Measurements from ENCODE around the gene ACO2. TPM values are rescaled to one million over a fixed set of nuclear protein-coding genes. Genes with fewer than 3 reads are reported as not detected.

The ACO2 gene
- total RNA-seq, 4 donors from 2014 or later: 115 to 227 (median 132) TPM

DNA sequence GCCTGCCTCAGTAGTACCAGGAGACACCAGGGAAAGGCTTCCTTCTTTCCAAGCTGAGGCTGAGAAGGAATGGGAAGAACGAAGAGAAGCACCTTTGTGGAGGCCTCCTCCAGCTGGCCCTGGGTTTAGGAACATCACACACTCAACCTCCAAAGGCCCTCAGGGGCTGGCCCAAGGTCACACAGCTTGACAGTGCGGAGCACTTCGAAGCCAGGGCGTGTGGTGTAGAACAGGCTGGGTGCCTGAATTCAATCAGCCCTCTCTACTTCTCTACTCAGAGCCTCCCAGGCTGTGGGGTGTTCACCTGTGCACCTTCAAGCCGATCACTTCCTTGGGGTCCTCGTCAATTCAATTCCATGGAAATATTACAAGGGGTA lies 91.2 kb downstream of the ACO2 start:
- Histone ChIP-seq H3K4me3 (peak overlapping the region in 1 of 2 donors; percentile 46), H3K27ac (peak overlapping the region in 3 of 4 donors; percentile 68 to 82 (median 74)), H3K36me3 (no peaks in the 10 kb centered on the region), H3K27me3 (no peaks in the 10 kb centered on the region), H3K4me1 (peaks cover 0 to 77% (median 15%) of the 10 kb centered on the region in 3 donors), H3K9me3 (no peaks in the 10 kb centered on the region)
- no peak for ATAC-seq
- TF ChIP-seq POLR2AphosphoS5 (IDR thresholded peaks at IDR 0.05): no peak
- TF ChIP-seq EP300 (IDR thresholded peaks at IDR 0.05): no peak
- no peak for TF ChIP-seq POLR2A (IDR thresholded peaks at IDR 0.05)
- TF ChIP-seq, protein P1, sequence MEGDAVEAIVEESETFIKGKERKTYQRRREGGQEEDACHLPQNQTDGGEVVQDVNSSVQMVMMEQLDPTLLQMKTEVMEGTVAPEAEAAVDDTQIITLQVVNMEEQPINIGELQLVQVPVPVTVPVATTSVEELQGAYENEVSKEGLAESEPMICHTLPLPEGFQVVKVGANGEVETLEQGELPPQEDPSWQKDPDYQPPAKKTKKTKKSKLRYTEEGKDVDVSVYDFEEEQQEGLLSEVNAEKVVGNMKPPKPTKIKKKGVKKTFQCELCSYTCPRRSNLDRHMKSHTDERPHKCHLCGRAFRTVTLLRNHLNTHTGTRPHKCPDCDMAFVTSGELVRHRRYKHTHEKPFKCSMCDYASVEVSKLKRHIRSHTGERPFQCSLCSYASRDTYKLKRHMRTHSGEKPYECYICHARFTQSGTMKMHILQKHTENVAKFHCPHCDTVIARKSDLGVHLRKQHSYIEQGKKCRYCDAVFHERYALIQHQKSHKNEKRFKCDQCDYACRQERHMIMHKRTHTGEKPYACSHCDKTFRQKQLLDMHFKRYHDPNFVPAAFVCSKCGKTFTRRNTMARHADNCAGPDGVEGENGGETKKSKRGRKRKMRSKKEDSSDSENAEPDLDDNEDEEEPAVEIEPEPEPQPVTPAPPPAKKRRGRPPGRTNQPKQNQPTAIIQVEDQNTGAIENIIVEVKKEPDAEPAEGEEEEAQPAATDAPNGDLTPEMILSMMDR (IDR thresholded peaks at IDR 0.05): no peak
- 33 to 50% methylated on average over 1 to 2 of the region's 6 CpGs for WGBS, 2 donors (ENCODE audit: low coverage in 1 of 2)

DNA sequence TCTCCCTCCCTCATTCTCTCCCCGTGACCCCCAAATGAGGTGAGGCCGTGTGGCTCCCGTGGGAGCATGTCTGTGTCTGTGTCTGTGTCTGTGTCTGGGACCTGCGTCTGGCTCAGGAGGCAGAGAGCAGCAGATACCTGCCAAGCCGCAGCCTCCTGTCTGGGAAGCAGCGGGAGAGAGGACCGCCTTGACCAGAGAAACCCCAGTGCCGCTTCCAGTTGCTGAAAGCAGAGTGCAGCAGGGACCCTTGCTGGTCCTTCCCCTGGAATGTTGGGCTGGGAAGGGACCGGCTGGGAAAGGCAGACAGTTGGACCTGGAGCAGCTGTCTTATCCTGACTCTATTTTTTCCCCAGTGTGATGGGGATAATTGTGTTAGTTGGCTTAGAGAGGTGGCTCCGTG lies 92.4 kb downstream of the ACO2 start:
- peaks cover 0 to 88% (median 18%) of the 10 kb centered on the region in 3 donors for H3K4me1 ChIP-seq
- H3K9me3 ChIP-seq: no peaks in the 10 kb centered on the region
- 29 to 33% methylated on average over 1 to 4 of the region's 10 CpGs for WGBS, 2 donors (ENCODE audit: low coverage in 1 of 2)
- H3K27me3 ChIP-seq: no peaks in the 10 kb centered on the region
- H3K36me3 ChIP-seq: no peaks in the 10 kb centered on the region
- no peak for TF ChIP-seq EP300 (IDR thresholded peaks at IDR 0.05)
- TF ChIP-seq POLR2A (IDR thresholded peaks at IDR 0.05): no peak
- TF ChIP-seq, protein P1 (IDR thresholded peaks at IDR 0.05): no peak
- TF ChIP-seq POLR2AphosphoS5 (IDR thresholded peaks at IDR 0.05): no peak
- peak overlapping the region; percentile 16 to 46 for H3K4me3 ChIP-seq
- no peak for ATAC-seq
- peak overlapping the region in 3 of 4 donors; percentile 68 to 82 (median 74) for H3K27ac ChIP-seq

DNA sequence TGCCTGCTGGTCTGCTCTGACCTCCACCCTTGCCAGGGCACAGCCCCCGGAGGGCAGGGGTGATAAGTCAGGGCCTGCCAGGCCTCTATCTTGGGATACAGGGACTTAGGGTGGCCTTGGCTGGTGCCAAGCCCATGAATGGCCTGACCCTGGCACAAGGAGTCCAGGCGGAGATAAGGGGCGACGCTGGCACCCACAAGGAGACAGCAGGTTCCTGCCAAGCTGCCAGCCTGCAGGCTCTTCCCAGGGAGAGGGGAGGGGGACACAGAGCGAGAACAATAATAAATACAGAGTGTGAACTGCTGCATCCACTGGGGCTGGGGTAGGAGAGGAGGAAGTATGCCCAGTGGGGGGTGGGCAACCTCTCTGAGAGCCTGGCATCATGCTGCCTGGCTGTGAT lies 92.9 kb downstream of the ACO2 start:
- ATAC-seq: no peak
- peak overlapping the region in 3 of 4 donors; percentile 68 to 82 (median 74) for H3K27ac ChIP-seq
- 60% methylated on average over 1 of the region's 5 CpGs; no CpG with 5 or more reads in 1 of the 2 donors for WGBS, 2 donors (ENCODE audit: low coverage in 1 of 2)
- H3K9me3 ChIP-seq: no peaks in the 10 kb centered on the region
- no peaks in the 10 kb centered on the region for H3K27me3 ChIP-seq
- H3K36me3 ChIP-seq: no peaks in the 10 kb centered on the region
- TF ChIP-seq EP300 (IDR thresholded peaks at IDR 0.05): no peak
- TF ChIP-seq POLR2AphosphoS5 (IDR thresholded peaks at IDR 0.05): no peak
- TF ChIP-seq, protein P1 (IDR thresholded peaks at IDR 0.05): no peak
- no peak for TF ChIP-seq POLR2A (IDR thresholded peaks at IDR 0.05)
- peaks cover 0 to 88% (median 16%) of the 10 kb centered on the region in 3 donors for H3K4me1 ChIP-seq
- peak overlapping the region in 1 of 2 donors; percentile 46 for H3K4me3 ChIP-seq

DNA sequence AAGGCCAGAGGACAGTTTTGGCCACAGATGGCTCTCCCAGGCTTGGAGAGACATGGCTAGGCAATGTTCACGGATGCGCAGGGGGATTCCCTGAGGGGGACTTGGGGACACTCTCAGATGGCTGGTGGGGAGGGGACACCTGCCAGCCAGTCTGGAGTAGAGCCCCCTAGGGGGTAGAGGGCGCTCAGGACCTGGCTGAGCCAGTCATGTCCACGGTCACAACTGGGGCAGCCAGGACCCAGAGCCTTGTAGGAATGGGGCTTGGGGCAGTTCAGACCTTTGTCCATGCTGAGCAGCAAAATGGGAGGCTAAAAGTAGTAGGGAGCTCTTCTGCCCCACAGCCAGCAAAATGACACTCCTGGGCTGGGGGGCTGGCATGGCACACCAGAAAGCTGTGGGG lies 93.5 kb downstream of the ACO2 start:
- TF ChIP-seq, protein P1 (IDR thresholded peaks at IDR 0.05): no peak
- no peak for TF ChIP-seq POLR2A (IDR thresholded peaks at IDR 0.05)
- no peak for TF ChIP-seq POLR2AphosphoS5 (IDR thresholded peaks at IDR 0.05)
- no peak for TF ChIP-seq EP300 (IDR thresholded peaks at IDR 0.05)
- Histone ChIP-seq H3K27me3 (no peaks in the 10 kb centered on the region), H3K27ac (peak overlapping the region in 3 of 4 donors; percentile 59 to 74 (median 68)), H3K9me3 (no peaks in the 10 kb centered on the region), H3K4me3 (no peak overlapping the region), H3K4me1 (peaks cover 0 to 88% (median 9%) of the 10 kb centered on the region in 3 donors), H3K36me3 (no peaks in the 10 kb centered on the region)
- no peak for ATAC-seq
- no CpG with 5 or more reads among the region's 4 CpGs for WGBS, 2 donors (ENCODE audit: low coverage in 1 of 2)

DNA sequence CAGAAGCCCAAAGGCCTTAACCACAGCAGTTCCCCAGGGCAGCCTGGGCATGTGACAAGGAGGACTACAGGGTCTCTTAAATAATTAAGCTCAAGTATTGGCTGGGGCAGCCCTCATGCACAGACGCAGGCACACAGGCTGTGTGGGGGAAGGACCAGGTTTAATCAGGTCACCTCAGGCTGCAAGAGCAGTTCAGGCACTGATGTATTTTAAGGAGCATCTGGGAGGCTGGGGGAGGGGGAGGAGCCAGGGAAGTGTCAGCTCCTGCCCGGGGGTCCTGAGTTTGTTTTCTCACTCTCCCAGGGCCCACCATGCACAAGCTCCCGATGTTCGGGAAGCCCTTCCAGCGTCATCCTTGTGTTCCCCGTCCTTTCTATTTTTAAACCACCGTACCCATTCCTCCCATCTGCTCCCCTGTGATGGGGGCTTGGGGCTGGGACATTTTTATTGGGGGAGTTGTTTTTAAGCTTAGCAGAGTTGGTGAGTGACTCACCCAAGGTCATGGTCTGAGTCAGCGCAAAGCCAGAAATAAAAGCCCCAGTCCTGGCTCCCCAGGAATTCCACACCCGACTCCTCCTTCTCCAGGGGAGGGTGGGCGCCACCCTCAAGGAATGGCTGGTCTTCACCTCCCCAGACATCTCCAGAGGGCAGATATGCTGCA lies 94.3 kb downstream of the ACO2 start:
- peaks cover 0 to 83% (median 3%) of the 10 kb centered on the region in 3 donors for H3K4me1 ChIP-seq
- no peak for ATAC-seq

More for the DNA sequence above, 94.3 kb downstream of the ACO2 start:
- H3K27ac ChIP-seq: peak overlapping the region in 3 of 4 donors; percentile 59 to 74 (median 68)
- no peaks in the 10 kb centered on the region for H3K27me3 ChIP-seq
- TF ChIP-seq POLR2A (IDR thresholded peaks at IDR 0.05) (no peak), POLR2AphosphoS5 (IDR thresholded peaks at IDR 0.05) (peak; percentile 31)
- no peaks in the 10 kb centered on the region for H3K9me3 ChIP-seq
- no peak overlapping the region for H3K4me3 ChIP-seq
- 9 to 19% methylated on average over 6 to 8 of the region's 10 CpGs for WGBS, 2 donors (ENCODE audit: low coverage in 1 of 2)
- no peaks in the 10 kb centered on the region for H3K36me3 ChIP-seq
